Fibroblast of the aortic adventitia (primary cell): Measurements from ENCODE around the gene ARHGAP26. TPM values are rescaled to one million over a fixed set of nuclear protein-coding genes. Genes with fewer than 3 reads are reported as not detected.

Experiments used
- DNase-seq: peaks from one replicate; pipeline ENCODE4 v3.0.0-alpha.2; 2010; ENCODE audit warnings: low read depth
- H3K4me3 ChIP-seq: 2 replicates; pipeline ENCODE4 v1.5.1; 2011; ENCODE audit warnings: low read depth, mild to moderate bottlenecking, control low read depth, low read length, moderate library complexity
- total RNA-seq: library from RNA; depleted of rRNA; stranded (reverse); fragments of >200 nt; gene quantifications from 2 replicates; pipeline ENCODE4 v1.2.3, GENCODE V29; 2012; ENCODE audit warnings: low replicate concordance
- TF ChIP-seq, protein P1 (sequence below): IDR thresholded peaks from 2 replicates; pipeline ENCODE4 v1.5.1; 2011; ENCODE audit warnings: mild to moderate bottlenecking, low read length, control low read depth, inconsistent platforms; ENCODE audit not compliant: insufficient read depth

ARHGAP26 gene
- total RNA-seq, 1 donor = 9.0 TPM

DNA sequence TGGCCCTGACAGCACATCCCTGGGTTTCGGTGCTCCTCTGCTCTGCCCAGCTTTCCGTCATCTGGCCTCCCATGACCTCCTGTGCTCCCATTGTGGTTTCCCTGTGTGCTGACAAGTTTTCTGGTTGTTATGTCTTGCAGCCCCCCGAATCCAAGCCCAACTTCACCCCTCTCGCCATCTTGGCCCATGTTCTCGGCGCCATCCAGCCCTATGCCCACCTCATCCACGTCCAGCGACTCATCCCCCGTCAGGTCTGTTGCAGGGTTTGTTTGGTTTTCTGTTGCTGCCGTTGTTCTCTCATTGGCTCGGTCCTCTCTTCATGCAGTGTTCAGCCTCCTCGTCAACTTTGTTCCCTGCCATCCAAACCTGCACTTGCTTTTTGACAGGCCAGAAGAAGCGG, 436.9 kb downstream of the ARHGAP26 start:
- TF ChIP-seq, protein P1, sequence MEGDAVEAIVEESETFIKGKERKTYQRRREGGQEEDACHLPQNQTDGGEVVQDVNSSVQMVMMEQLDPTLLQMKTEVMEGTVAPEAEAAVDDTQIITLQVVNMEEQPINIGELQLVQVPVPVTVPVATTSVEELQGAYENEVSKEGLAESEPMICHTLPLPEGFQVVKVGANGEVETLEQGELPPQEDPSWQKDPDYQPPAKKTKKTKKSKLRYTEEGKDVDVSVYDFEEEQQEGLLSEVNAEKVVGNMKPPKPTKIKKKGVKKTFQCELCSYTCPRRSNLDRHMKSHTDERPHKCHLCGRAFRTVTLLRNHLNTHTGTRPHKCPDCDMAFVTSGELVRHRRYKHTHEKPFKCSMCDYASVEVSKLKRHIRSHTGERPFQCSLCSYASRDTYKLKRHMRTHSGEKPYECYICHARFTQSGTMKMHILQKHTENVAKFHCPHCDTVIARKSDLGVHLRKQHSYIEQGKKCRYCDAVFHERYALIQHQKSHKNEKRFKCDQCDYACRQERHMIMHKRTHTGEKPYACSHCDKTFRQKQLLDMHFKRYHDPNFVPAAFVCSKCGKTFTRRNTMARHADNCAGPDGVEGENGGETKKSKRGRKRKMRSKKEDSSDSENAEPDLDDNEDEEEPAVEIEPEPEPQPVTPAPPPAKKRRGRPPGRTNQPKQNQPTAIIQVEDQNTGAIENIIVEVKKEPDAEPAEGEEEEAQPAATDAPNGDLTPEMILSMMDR = no peak
- H3K4me3 ChIP-seq = no peak overlapping the region
- no peak for DNase-seq

DNA sequence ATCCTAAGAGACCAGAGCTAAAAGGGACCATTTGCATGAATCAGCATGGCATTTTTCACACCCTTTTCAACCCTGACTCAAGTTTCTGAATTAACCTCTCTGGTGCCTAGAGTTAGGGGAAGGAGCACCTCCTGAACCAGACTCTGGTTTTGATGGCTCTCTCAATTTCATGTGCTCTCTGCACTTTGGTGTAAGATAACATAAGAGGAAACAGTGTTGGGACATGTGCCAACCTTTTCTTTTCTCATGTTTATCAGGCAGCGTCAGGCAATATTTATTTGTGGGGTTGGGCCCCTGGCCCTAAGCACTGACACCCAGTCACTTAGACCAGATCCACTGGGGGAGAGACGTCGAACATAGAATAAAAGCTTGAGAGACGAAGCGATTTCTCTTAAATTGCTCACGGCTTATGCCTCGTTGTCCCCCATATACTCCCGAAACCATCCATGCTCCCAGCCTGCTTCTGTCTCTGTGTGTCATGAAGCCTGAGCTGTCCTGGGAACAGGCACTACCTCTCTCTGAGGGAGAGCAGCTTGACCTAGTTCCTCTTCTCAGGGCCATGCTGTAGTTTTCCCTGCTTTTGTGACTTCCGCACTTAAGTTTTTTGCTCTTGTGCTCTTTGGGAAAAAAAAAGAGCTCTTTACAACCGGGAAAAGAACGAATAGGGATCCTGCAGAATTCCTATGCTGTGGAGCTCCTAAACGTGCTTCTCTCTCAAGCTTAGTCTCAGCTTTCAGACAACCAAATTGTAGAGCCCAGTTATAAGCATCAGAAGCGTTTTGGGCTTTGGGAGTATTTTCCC, 437.6 kb downstream of the ARHGAP26 start:
- DNase-seq = no peak
- TF ChIP-seq, protein P1 = no peak
- H3K4me3 ChIP-seq = no peak overlapping the region

DNA sequence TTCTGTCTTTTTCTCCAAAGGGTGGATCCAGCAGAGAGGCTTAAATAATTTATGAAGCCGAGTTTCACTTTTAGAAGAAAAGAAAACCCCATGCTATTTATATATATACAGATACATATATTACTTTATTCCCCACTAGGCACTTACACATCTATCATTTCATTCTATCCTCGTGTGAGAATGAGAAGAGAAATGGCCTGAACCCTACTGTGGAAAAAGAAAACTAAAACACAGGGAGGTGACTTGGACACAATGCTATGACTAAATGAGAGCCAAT, 438.1 kb downstream of the ARHGAP26 start:
- TF ChIP-seq, protein P1 = no peak
- DNase-seq = no peak
- no peak overlapping the region for H3K4me3 ChIP-seq

DNA sequence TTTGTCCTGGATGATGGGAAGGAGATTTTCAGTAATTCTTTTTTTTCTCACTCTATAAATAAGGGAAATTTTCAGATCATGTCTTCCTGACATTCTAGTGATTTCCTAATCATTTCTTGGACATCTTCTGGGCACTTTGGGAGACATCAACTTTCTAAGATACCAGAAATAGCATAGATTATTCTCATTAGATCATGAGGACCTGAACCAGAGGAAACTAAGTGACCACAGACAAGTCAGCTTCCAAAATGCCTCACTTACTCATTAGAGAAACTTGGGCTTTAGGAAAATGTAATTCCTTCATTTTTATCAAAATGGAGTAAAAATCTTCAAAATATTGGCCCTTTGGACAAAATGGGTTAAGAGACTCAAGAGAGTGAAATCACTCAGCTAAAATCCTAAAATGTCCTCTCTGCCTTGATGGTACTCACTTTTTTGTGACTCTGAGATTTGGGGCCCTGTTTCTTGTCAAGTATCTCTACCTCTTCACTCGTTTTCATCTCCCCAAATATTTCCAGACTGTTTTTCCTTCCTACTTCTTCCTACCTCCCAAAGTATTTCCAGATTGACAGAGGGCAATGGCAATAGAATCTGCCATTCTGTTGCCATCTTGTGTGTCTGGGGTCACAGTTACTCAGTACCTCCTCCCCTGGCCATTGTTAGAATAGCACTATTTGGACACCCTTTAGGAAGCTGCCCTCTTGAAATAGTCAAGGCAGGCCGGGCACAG, 438.8 kb downstream of the ARHGAP26 start:
- DNase-seq = peak; percentile 57
- TF ChIP-seq, protein P1 = peak; percentile 36
- no peak overlapping the region for H3K4me3 ChIP-seq

DNA sequence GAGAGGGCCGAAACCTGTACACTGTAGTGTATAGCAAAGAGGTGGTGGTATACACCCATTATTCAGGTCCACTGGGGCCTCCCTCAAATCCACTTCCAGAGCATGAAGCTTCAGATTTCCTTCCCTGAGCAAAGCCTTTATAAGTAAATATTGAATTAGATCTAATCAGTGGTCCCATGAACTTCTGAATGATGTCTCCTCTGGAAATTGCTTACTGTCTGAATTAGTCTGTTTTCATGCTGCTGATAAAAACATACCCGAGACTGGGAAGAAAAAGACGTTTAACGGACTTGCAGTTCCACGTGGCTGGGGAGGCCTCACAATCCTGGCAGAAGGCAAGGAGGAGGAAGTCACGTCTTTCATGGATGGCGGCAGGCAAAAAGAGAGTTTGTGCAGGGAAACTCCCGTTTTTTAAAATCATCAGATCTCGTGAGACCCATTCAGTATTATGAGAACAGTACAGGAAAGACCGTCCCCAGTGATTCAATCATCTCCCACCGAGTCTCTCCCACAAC, 439.8 kb downstream of the ARHGAP26 start:
- DNase-seq = no peak
- no peak overlapping the region for H3K4me3 ChIP-seq
- TF ChIP-seq, protein P1 = no peak

DNA sequence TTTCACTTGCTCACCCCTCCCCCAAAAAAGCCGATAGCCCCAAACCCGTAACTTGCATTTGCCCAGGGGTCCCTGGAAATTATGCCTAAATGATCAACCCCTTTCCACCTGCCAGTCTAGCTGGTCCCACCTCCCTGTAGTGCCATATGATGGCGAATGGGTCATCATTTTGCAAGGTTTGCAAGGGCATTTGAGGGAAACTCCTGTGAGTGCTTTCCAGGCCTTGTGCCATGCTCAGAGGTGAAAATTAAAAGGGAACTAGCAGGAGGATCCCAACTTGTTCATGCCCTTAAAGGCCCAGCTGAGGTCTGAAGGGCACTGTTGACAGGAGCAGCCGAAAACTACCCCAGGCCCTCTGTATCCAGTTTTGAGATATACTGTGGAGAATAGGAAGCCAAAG, 440.4 kb downstream of the ARHGAP26 start:
- TF ChIP-seq, protein P1 = no peak
- no peak overlapping the region for H3K4me3 ChIP-seq
- no peak for DNase-seq
